Parietal lobe (tissue), 1 donor: ENCODE results near the gene TMEM79. TPM values are rescaled to one million over a fixed set of nuclear protein-coding genes. Genes with fewer than 3 reads are reported as not detected.

Experiments used
- total RNA-seq: library from RNA; depleted of rRNA; stranded (reverse); fragments of >200 nt; gene quantifications from one replicate; pipeline ENCODE4 v1.2.3, GENCODE V29; 2014

TMEM79 gene, protein sequence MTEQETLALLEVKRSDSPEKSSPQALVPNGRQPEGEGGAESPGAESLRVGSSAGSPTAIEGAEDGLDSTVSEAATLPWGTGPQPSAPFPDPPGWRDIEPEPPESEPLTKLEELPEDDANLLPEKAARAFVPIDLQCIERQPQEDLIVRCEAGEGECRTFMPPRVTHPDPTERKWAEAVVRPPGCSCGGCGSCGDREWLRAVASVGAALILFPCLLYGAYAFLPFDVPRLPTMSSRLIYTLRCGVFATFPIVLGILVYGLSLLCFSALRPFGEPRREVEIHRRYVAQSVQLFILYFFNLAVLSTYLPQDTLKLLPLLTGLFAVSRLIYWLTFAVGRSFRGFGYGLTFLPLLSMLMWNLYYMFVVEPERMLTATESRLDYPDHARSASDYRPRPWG
- total RNA-seq: 2.2 TPM

GRCh38 chr1:156284112-156284511 is at the start of gene TMEM79:
TMEM79 (plus strand) TSS chr1:156284325; CDS start chr1:156285227, 902 bp downstream.

GRCh38 chr1:156241926-156242325 is 42.2 kb upstream of the TMEM79 start, which contains the start of gene BGLAP:
BGLAP (plus strand) TSS chr1:156242184; CDS start chr1:156242232, 48 bp downstream.

GRCh38 chr1:156247460-156248322 is 36.4 kb upstream of the TMEM79 start, which contains the start of gene PAQR6:
PAQR6 (minus strand) TSS chr1:156248056; CDS start chr1:156246731, 1,325 bp downstream.

DNA sequence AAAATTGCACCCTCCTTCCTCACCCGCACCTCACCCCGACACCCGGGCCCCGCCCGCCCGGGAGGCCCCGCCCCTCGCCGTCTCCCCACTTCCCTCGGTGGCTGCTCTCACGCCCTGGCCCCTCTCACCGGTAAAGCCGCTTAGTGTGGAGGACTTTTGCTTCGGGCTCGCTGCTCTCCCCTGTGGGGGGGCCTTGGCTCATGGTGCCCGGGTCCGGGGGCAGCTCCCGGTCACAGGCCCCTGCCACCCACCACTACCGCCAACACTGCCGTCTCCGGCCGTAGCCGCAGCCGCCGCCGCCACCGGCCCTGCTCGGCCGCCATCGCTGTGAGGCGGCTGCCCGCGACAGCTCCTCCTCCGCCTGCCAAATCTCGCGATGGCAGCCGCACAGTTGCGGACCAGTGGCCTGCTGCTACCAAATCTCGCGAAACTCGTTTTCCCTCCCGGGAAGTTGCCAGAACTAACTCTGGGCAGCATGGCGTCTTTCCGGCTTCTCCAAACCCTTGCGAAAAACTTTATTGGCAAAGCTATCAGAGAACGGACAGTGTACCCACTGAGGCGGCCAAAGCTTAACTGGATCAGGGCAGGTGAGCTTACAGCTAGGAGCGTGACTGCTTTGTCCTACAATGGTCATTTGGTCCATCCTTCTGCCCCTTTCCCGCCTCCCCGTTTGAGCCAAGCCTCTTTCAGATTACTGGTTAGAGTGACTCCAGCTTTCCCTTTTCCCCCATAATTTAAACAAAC is 1.5 kb upstream of the TMEM79 start, which contains the start of gene SMG5:
Gene SMG5 (minus strand): TSS at position 347 of the 744 bp plus-strand sequence. CDS start 145 bp downstream, at position 202.

DNA sequence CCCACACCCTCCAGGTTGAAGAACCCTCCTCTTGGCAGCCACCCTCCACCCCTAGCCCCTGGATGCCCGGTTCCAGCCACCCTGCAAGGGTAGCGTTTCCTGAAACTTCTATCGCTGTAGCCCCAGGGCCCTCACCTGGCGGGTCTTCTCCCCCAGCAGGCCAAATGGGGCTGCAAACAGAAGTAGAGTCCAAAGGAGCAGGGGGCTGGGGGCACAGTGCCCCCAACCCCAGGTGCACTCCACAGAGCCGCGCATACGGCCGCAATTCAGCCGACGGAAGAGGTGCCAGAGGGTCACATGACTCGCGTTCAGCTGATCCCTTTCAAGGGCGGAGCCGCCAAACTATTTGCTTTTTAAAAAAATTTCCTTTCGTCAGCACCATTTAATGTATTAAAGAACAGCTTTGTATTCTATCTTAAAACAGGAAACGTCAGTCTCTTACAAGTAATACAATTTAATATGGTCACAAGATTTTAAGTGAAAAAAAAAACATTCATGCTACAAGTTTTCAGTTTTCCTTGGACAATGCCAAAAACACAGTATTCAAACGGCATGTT is 11.3 kb downstream of the TMEM79 start, which contains the start of gene GLMP:
Gene GLMP (minus strand): TSS at position 289 of the 557 bp plus-strand sequence. CDS start 34 bp downstream, at position 255.

DNA sequence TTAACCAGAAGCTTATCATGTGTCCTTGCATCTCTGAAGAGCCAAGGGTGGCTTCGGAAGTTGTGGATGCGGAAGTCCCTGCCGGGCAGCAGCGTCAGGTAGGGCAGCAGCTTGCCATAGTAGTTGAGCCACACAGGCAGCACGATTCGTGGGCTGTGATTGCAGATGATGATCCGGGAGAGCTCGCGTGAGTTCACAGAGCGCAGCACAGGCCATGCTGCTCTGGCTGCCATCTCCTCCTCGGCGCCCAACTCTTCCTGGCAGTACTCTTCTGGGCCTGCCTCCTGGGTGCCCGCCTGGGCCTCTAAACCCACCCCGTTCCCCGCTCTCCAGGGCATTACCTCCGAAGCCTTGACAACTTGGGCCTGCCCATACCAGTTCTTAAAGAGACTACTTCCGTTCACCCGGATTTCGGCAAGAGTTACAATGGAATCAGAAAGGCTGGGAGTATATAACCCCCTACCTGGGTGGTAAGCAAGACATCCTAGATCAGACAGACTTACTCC is 14.8 kb downstream of the TMEM79 start, which contains the start of gene VHLL:
Gene VHLL (minus strand): TSS at position 456 of the 506 bp plus-strand sequence. CDS start 118 bp downstream, at position 338.

GRCh38 chr1:156338180-156338976 is 54.3 kb downstream of the TMEM79 start, which contains the start of the genes CCT3 and TSACC:
CCT3 (minus strand) TSS chr1:156338292; CDS start chr1:156338184, 108 bp downstream.
TSACC (plus strand) TSS chr1:156338526; CDS start chr1:156339758, 1,232 bp downstream.

Other genes starting within 250 kb of the TMEM79 start
- gene UBQLN4, start 230.5 kb upstream of the TMEM79 start, total RNA-seq: 36.0 TPM
- 33.2 TPM for gene LAMTOR2, start 229.5 kb upstream of the TMEM79 start, total RNA-seq
- gene RAB25, start 223.2 kb upstream of the TMEM79 start, total RNA-seq: not detected
- gene MEX3A, start 201.9 kb upstream of the TMEM79 start, total RNA-seq: 69.5 TPM
- 30.4 TPM for gene LMNA, start 169.6 kb upstream of the TMEM79 start, total RNA-seq
- gene SEMA4A, start 130.7 kb upstream of the TMEM79 start, total RNA-seq: 34.4 TPM
- 18.5 TPM for gene SLC25A44, start 90.2 kb upstream of the TMEM79 start, total RNA-seq
- gene PMF1, start 71.3 kb upstream of the TMEM79 start, total RNA-seq: 34.1 TPM
- gene BGLAP, start 42.1 kb upstream of the TMEM79 start, total RNA-seq: 1.9 TPM
- 6.6 TPM for gene PAQR6, start 36.3 kb upstream of the TMEM79 start, total RNA-seq
- gene SMG5, start 1.5 kb upstream of the TMEM79 start, total RNA-seq: 50.1 TPM
- 14.1 TPM for gene GLMP, start 11.4 kb downstream of the TMEM79 start, total RNA-seq
- gene VHLL, start 15.0 kb downstream of the TMEM79 start, total RNA-seq: 1.3 TPM
- 302 TPM for gene CCT3, start 54.0 kb downstream of the TMEM79 start, total RNA-seq
- gene TSACC, start 54.2 kb downstream of the TMEM79 start, total RNA-seq: not detected
- gene RHBG, start 84.9 kb downstream of the TMEM79 start, total RNA-seq: not detected
- gene MEF2D, start 216.4 kb downstream of the TMEM79 start, total RNA-seq: 10.0 TPM